Smooth muscle cell (in vitro differentiated cells): ENCODE data around the gene DEPDC5. TPM values are rescaled to one million over a fixed set of nuclear protein-coding genes. Genes with fewer than 3 reads are reported as not detected.
"Not testable (repeated sequence)": the region's sequence is repeated elsewhere in the genome, so short reads cannot be mapped to it uniquely, and the experiment has no call there.

Experiments
- DNase-seq: peaks from one replicate; lab custom pipeline; 2025; ENCODE audit not compliant: unreplicated experiment; lab: John Stamatoyannopoulos, UW
- H2AFZ ChIP-seq: fragments of 200-600 bp; sonication (generic); 2 replicates; pipeline ENCODE4 v1.6.0; 2016; ENCODE audit warnings: antibody characterized with exemption, low read depth, mild to moderate bottlenecking
- H3F3A ChIP-seq: fragments of 200-600 bp; sonication (generic); 2 replicates; pipeline ENCODE4 v1.6.0; 2017; ENCODE audit warnings: antibody characterized with exemption, low read depth
- H3K27ac ChIP-seq: fragments of 200-600 bp; sonication (generic); 2 replicates; pipeline ENCODE4 v1.5.1; 2016; ENCODE audit warnings: low read depth, mild to moderate bottlenecking
- H3K27me3 ChIP-seq: fragments of 200-600 bp; sonication (generic); 2 replicates; pipeline ENCODE4 v1.6.1; 2016; ENCODE audit warnings: low read depth, mild to moderate bottlenecking
- H3K36me3 ChIP-seq: fragments of 200-600 bp; sonication (generic); 2 replicates; pipeline ENCODE4 v1.5.1; 2016; ENCODE audit warnings: low read depth
- H3K4me1 ChIP-seq: fragments of 200-600 bp; sonication (generic); 2 replicates; pipeline ENCODE4 v1.5.1; 2016; ENCODE audit warnings: low read depth
- H3K4me2 ChIP-seq: fragments of 200-600 bp; sonication (generic); 2 replicates; pipeline ENCODE4 v1.6.0; 2016; ENCODE audit warnings: mild to moderate bottlenecking
- H3K4me3 ChIP-seq: fragments of 200-600 bp; sonication (generic); 2 replicates; pipeline ENCODE4 v1.5.1; 2016; ENCODE audit warnings: mild to moderate bottlenecking
- H3K79me2 ChIP-seq: fragments of 200-600 bp; sonication (generic); 2 replicates; pipeline ENCODE4 v1.6.0; 2016; ENCODE audit warnings: low read depth, mild to moderate bottlenecking
- H3K9ac ChIP-seq: fragments of 200-600 bp; sonication (generic); 2 replicates; pipeline ENCODE4 v1.6.0; 2016; ENCODE audit warnings: low read depth
- H3K9me3 ChIP-seq: fragments of 200-600 bp; sonication (generic); replicated peaks from 2 replicates; pipeline ENCODE4 v1.5.1; 2016; ENCODE audit warnings: low read depth
- H4K20me1 ChIP-seq: fragments of 200-600 bp; sonication (generic); 2 replicates; pipeline ENCODE4 v1.6.0; 2016; ENCODE audit warnings: low read depth
- CTCF ChIP-seq: fragments of 200-600 bp; sonication (generic); IDR thresholded peaks from 2 replicates; pipeline ENCODE4 v1.5.1; 2017; ENCODE audit warnings: borderline replicate concordance, mild to moderate bottlenecking, antibody characterized with exemption; ENCODE audit not compliant: insufficient read depth, poor library complexity, severe bottlenecking
- WGBS: methylation state at CpG from one replicate; pipeline ENCODE4 v1.1.7; 2016; ENCODE audit warnings: low lambda C conversion rate; 5-methylcytosine and 5-hydroxymethylcytosine counted together
- polyA plus RNA-seq: library from polyadenylated mRNA; unstranded; fragments of >200 nt; fragmentation: Nextera tagmentation; extraction: Ambion mirVana; gene quantifications from 2 replicates; pipeline ENCODE4 v1.2.1, GENCODE V29; 2016
- total RNA-seq: library from RNA; depleted of rRNA; stranded (reverse); fragments of >200 nt; gene quantifications from 2 replicates; pipeline ENCODE4 v1.2.3, GENCODE V29; 2014

The DEPDC5 gene
- total and polyA plus RNA-seq, 2 experiments from 2014 or later = 8.5 to 11.6 TPM

GRCh38 chr22:31752096-31752847 lies 1.5 kb upstream of the DEPDC5 start:
- Histone ChIP-seq H2AFZ (peak overlapping the region; percentile 81), H3K9me3 (no peaks in the 10 kb centered on the region), H3K27ac (peak overlapping the region; percentile 89), H3K4me1 (peaks cover 37% of the 10 kb centered on the region), H3K79me2 (peaks cover 23% of the 10 kb centered on the region), H3K9ac (peak overlapping the region; percentile 84), H3K4me2 (peak overlapping the region; percentile 91), H3K27me3 (no peaks in the 10 kb centered on the region), H3F3A (peaks cover 5% of the 10 kb centered on the region), H3K4me3 (peak overlapping the region; percentile 60), H4K20me1 (no peaks in the 10 kb centered on the region), H3K36me3 (no peaks in the 10 kb centered on the region)
- 71% methylated on average over 7 of the region's 7 CpGs for WGBS
- DNase-seq = no peak
- no peak for TF ChIP-seq CTCF

- WGBS = 6% methylated on average over 20 of the region's 20 CpGs
- no peak for TF ChIP-seq CTCF
Measured at GRCh38 chr22:31753005-31753633, 700 bp upstream of the DEPDC5 start.

DNA sequence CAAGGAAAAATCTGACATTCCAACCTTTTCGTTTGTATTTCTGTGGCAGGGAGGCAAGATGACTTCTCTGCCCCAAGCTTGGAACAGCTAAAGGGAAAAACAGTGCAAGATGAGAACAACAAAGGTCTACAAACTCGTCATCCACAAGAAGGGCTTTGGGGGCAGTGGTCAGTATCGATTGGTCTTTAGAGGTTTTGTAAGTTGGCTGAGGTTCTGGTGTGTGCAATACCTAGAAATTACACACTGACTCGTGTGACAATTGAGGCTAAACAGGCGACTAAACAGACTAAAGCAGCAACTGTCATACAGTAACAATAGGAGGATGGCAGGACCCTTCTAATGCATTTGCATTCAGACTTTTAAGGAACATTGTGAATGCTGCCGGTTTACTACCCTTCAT lies 994 bp downstream of the DEPDC5 start:
- WGBS = 58% methylated on average over 6 of the region's 6 CpGs
- H4K20me1 ChIP-seq = no peaks in the 10 kb centered on the region
- H3K36me3 ChIP-seq = no peaks in the 10 kb centered on the region
- H3K9me3 ChIP-seq = no peaks in the 10 kb centered on the region
- H3K27ac ChIP-seq = peak overlapping the region; percentile 29
- H3K4me3 ChIP-seq = peak overlapping the region; percentile 60
- no peak for TF ChIP-seq CTCF
- peaks cover 5% of the 10 kb centered on the region for H3F3A ChIP-seq
- H3K4me1 ChIP-seq = peaks cover 22% of the 10 kb centered on the region
- no peak overlapping the region for H3K9ac ChIP-seq
- H2AFZ ChIP-seq = peak overlapping the region; percentile 81
- no peaks in the 10 kb centered on the region for H3K27me3 ChIP-seq
- no peak for DNase-seq
- H3K79me2 ChIP-seq = no peaks in the 10 kb centered on the region
- peak overlapping the region; percentile 91 for H3K4me2 ChIP-seq

More at GRCh38 chr22:31753005-31753633, 700 bp upstream of the DEPDC5 start:
- Histone ChIP-seq H3K36me3 (no peaks in the 10 kb centered on the region), H3K79me2 (peaks cover 15% of the 10 kb centered on the region), H3K4me3 (peak overlapping the region; percentile 60), H3K9ac (peak overlapping the region; percentile 84), H4K20me1 (no peaks in the 10 kb centered on the region), H3F3A (peaks cover 5% of the 10 kb centered on the region), H3K9me3 (no peaks in the 10 kb centered on the region), H2AFZ (peak overlapping the region; percentile 81), H3K4me2 (peak overlapping the region; percentile 91), H3K27me3 (no peaks in the 10 kb centered on the region), H3K27ac (peak overlapping the region; percentile 89), H3K4me1 (peaks cover 32% of the 10 kb centered on the region)
- peak; percentile 19 for DNase-seq

- Histone ChIP-seq H3K36me3 (no peaks in the 10 kb centered on the region), H3F3A (peaks cover 5% of the 10 kb centered on the region), H3K4me3 (no peak overlapping the region), H3K79me2 (no peaks in the 10 kb centered on the region), H3K4me1 (peaks cover 21% of the 10 kb centered on the region), H3K27me3 (no peaks in the 10 kb centered on the region), H4K20me1 (no peaks in the 10 kb centered on the region), H2AFZ (no peak overlapping the region), H3K4me2 (no peak overlapping the region), H3K9ac (no peak overlapping the region), H3K27ac (no peak overlapping the region), H3K9me3 (no peaks in the 10 kb centered on the region)
- no peak for TF ChIP-seq CTCF
- WGBS = 88% methylated on average over 1 of the region's 1 CpG
- no peak for DNase-seq
Measured at GRCh38 chr22:31757265-31757664, 3.4 kb downstream of the DEPDC5 start.

GRCh38 chr22:31758860-31759259 lies 5.0 kb downstream of the DEPDC5 start:
- not testable (repeated sequence) for H3K27me3 ChIP-seq, H2AFZ ChIP-seq, H3F3A ChIP-seq, H3K9ac ChIP-seq, H4K20me1 ChIP-seq, H3K4me1 ChIP-seq, H3K4me3 ChIP-seq, H3K4me2 ChIP-seq, DNase-seq, H3K9me3 ChIP-seq, H3K36me3 ChIP-seq, H3K79me2 ChIP-seq, H3K27ac ChIP-seq
- WGBS = 98% methylated on average over 5 of the region's 5 CpGs
